ENCODE results near the gene APC. TPM values are rescaled to one million over a fixed set of nuclear protein-coding genes. Genes with fewer than 3 reads are reported as not detected.

Gene APC
- total and polyA plus RNA-seq, 2 of the 8 experiments (the other 6 are each of a cell fraction or from before 2014, with no cell fraction given), result 6.8 to 41.9 TPM

- WGBS, 2 experiments (ENCODE audit: extremely low coverage in 1 of 2, insufficient coverage in 1 of 2, insufficient read length in 1 of 2, insufficient replicate concordance in 2 of 2, low coverage in 1 of 2, low lambda C conversion rate in 2 of 2, missing lambda C conversion rate in 1 of 2), result 98% methylated on average over 3 of the region's 3 CpGs; no CpG with 5 or more reads in 1 of the 2 experiments
- Histone ChIP-seq H3K4me1 (replicated peaks in 1 of 4; ENCODE audit: control insufficient read depth in 3 of 4, insufficient read depth in 4 of 4, low read length in 3 of 4) (no peaks in the 10 kb centered on the region), H3K79me2 (ENCODE audit: control insufficient read depth in 1 of 2, insufficient read depth in 2 of 2, low read length in 2 of 2) (no peaks in the 10 kb centered on the region), H3K4me2 (ENCODE audit: insufficient read depth in 1 of 2, low read depth in 2 of 2, low read length in 2 of 2) (no peak overlapping the region), H2BK120ac (replicated peaks; ENCODE audit: low read depth, low read length) (no peak overlapping the region), H3K14ac (ENCODE audit: insufficient read length) (no peak overlapping the region), H3K27ac (ENCODE audit: low read depth, low read length) (no peak overlapping the region), H4K8ac (ENCODE audit: extremely low read depth, insufficient read depth, low read length) (no peak overlapping the region), H3K79me1 (ENCODE audit: low read depth, low read length) (no peaks in the 10 kb centered on the region), H3K9me3 (ENCODE audit: insufficient read depth in 2 of 2, low read depth in 1 of 2, low read length in 1 of 2) (no peaks in the 10 kb centered on the region), H4K5ac (ENCODE audit: insufficient read length, low read depth, low read length) (no peak overlapping the region), H4K20me1 (replicated peaks in 1 of 2; ENCODE audit: control insufficient read depth in 1 of 2, insufficient read depth in 2 of 2, low read length in 2 of 2) (peaks cover 0 to 4% of the 10 kb centered on the region in 2 experiments), H3K4me3 (ENCODE audit: extremely low read depth in 1 of 4, insufficient read depth in 2 of 4, low read depth in 3 of 4, low read length in 4 of 4) (no peak overlapping the region), H2AFZ (ENCODE audit: low read length) (no peak overlapping the region), H3K27me3 (replicated peaks in 1 of 4; ENCODE audit: control insufficient read depth in 3 of 4, extremely low read depth in 1 of 4, insufficient read depth in 3 of 4, low read length in 3 of 4) (no peaks in the 10 kb centered on the region), H3K23me2 (ENCODE audit: low read depth, low read length) (no peaks in the 10 kb centered on the region), H2BK15ac (ENCODE audit: low read length) (no peak overlapping the region), H3K23ac (ENCODE audit: insufficient read length) (no peak overlapping the region), H2BK12ac (ENCODE audit: low read depth, low read length) (no peak overlapping the region), H3K4ac (replicated peaks; ENCODE audit: insufficient read length, low read depth, low read length) (no peak overlapping the region), H3K18ac (ENCODE audit: extremely low read depth, low read length) (no peak overlapping the region), H2BK20ac (ENCODE audit: low read length) (no peak overlapping the region), H2AK5ac (ENCODE audit: low read depth, low read length) (no peak overlapping the region), H4K91ac (replicated peaks; ENCODE audit: insufficient read length, low read length) (no peak overlapping the region), H3K36me3 (ENCODE audit: control insufficient read depth in 2 of 4, insufficient read depth in 4 of 4, low read length in 3 of 4) (peaks cover 4 to 49% (median 38%) of the 10 kb centered on the region in 4 experiments), H3K9ac (replicated peaks in 1 of 4; ENCODE audit: extremely low read depth in 1 of 4, low read depth in 3 of 4, low read length in 3 of 4) (no peak overlapping the region), H2BK5ac (ENCODE audit: low read depth, low read length) (no peak overlapping the region), H3K56ac (replicated peaks; ENCODE audit: insufficient read length, low read depth, low read length) (no peak overlapping the region)
- FAIRE-seq (no peak), DNase-seq (ENCODE audit: low read depth in 1 of 2, low spot score in 2 of 2) (no peak)
- ChIA-PET POLR2A (ENCODE audit: partially characterized antibody) (interaction anchor here (0.8 to 1.4 kb wide), 3 partner anchors 9 to 19 kb away, joined by 3 to 4 read pairs (median 3); partner anchors contain the start of gene SRP19), CTCF (ENCODE audit: partially characterized antibody) (interaction anchor here (1.5 kb wide), 1 partner anchor 22 kb away, joined by 3 read pairs; no protein-coding TSS in a partner anchor)
- TF ChIP-seq RNF2 (IDR thresholded peaks at IDR 0.05; ENCODE audit: borderline replicate concordance, low read depth, low read length, missing control alignments, poor library complexity, severe bottlenecking) (no peak), SIRT6 (IDR thresholded peaks at IDR 0.05; ENCODE audit: low read length) (no peak), RBBP5 (IDR thresholded peaks at IDR 0.05; ENCODE audit: borderline replicate concordance, low read depth, low read length) (no peak), SRF (IDR thresholded peaks at IDR 0.05; ENCODE audit: low read depth, low read length) (no peak), USF2 (IDR thresholded peaks at IDR 0.05; ENCODE audit: low read length) (no peak), TCF12 (IDR thresholded peaks at IDR 0.05; ENCODE audit: low read depth, low read length) (no peak), KDM1A (IDR thresholded peaks at IDR 0.05; ENCODE audit: borderline replicate concordance, low read length) (no peak), EZH2 (IDR thresholded peaks at IDR 0.05; ENCODE audit: low read depth, low read length, severe bottlenecking) (no peak), ZNF274 (IDR thresholded peaks at IDR 0.05; ENCODE audit: borderline replicate concordance, extremely low read depth, low read length) (no peak), SP4 (IDR thresholded peaks at IDR 0.05; ENCODE audit: low read length) (no peak), HDAC2 (IDR thresholded peaks at IDR 0.05; ENCODE audit: borderline replicate concordance in 1 of 2, low read depth in 2 of 2, low read length in 2 of 2) (no peak), JUND (IDR thresholded peaks at IDR 0.05; ENCODE audit: low read length) (no peak), TAF7 (optimal IDR thresholded peaks at IDR 0.05; ENCODE audit: borderline replicate concordance, low read depth, low read length) (no peak)
These were observed 132.3 kb downstream of the APC start for GRCh38 chr5:112869948-112870347.
